Neural cell (in vitro differentiated cells): ENCODE results near the gene KRR1. TPM values are rescaled to one million over a fixed set of nuclear protein-coding genes. Genes with fewer than 3 reads are reported as not detected.

ENCODE experiments used
- H2AFZ ChIP-seq: fragments of 200-600, 300-800 bp; sonication (generic), shearing (Covaris generic); 2 replicates; pipeline ENCODE4 v1.6.0; 2014; ENCODE audit warnings: low read depth, mild to moderate bottlenecking, antibody characterized with exemption, low read length, moderate library complexity
- H3F3A ChIP-seq: fragments of 200-600 bp; shearing (Covaris generic); 2 replicates; pipeline ENCODE4 v1.6.1; 2016; ENCODE audit warnings: mild to moderate bottlenecking, moderate library complexity, mixed read lengths, antibody characterized with exemption, low read length; ENCODE audit not compliant: insufficient read depth, poor library complexity, severe bottlenecking
- H3K27ac ChIP-seq: fragments of 200-600, 300-800 bp; sonication (generic), shearing (Covaris generic); 2 replicates; pipeline ENCODE4 v1.5.1; 2014; ENCODE audit warnings: mild to moderate bottlenecking, low read length, moderate library complexity
- H3K27me3 ChIP-seq: fragments of 300-800, 200-600 bp; sonication (generic), shearing (Covaris generic); 2 replicates; pipeline ENCODE4 v1.6.0; 2014; ENCODE audit warnings: mild to moderate bottlenecking, low read depth, low read length, moderate library complexity; ENCODE audit not compliant: insufficient read depth
- H3K36me3 ChIP-seq: fragments of 300-800, 200-600 bp; sonication (generic), shearing (Covaris generic); 2 replicates; pipeline ENCODE4 v1.5.1; 2014; ENCODE audit warnings: mild to moderate bottlenecking, antibody characterized with exemption, low read length, moderate library complexity; ENCODE audit not compliant: insufficient read depth
- H3K4me2 ChIP-seq: fragments of 300-800, 200-600 bp; sonication (generic), shearing (Covaris generic); 2 replicates; pipeline ENCODE4 v1.6.0; 2014; ENCODE audit warnings: mild to moderate bottlenecking, low read length
- H3K4me3 ChIP-seq: fragments of 300-800, 200-600 bp; sonication (generic), shearing (Covaris generic); 2 replicates; pipeline ENCODE4 v1.5.1; 2014; ENCODE audit warnings: mild to moderate bottlenecking, low read length, moderate library complexity
- H3K79me2 ChIP-seq: fragments of 200-600 bp; shearing (Covaris generic); replicated peaks from 2 replicates; pipeline ENCODE4 v1.6.0; 2014; ENCODE audit warnings: mild to moderate bottlenecking, low read length, moderate library complexity; ENCODE audit not compliant: insufficient read depth
- H3K9ac ChIP-seq: fragments of 300-800, 200-600 bp; sonication (generic), shearing (Covaris generic); 2 replicates; pipeline ENCODE4 v1.6.1; 2016; ENCODE audit warnings: mild to moderate bottlenecking, low read length, mixed read lengths
- H3K9me2 ChIP-seq: fragments of 200-600 bp; shearing (Covaris generic); 2 replicates; pipeline ENCODE4 v1.6.1; 2016; ENCODE audit warnings: mild to moderate bottlenecking, low read length, mixed read lengths; ENCODE audit not compliant: insufficient read depth
- H3K9me3 ChIP-seq: fragments of 200-600, 300-800 bp; sonication (generic), shearing (Covaris generic); 2 replicates; pipeline ENCODE4 v1.6.1; 2016; ENCODE audit warnings: mild to moderate bottlenecking, mixed run types, low read length, moderate library complexity, mixed read lengths
- H4K20me1 ChIP-seq: fragments of 200-600 bp; shearing (Covaris generic); 2 replicates; pipeline ENCODE4 v1.6.1; 2016; ENCODE audit warnings: mild to moderate bottlenecking, mixed run types; ENCODE audit not compliant: insufficient read depth
- EP300 ChIP-seq: fragments of 450-650 bp; conservative IDR thresholded peaks from 2 replicates; pipeline ENCODE4 v1.6.1; 2014; ENCODE audit warnings: antibody characterized with exemption, mild to moderate bottlenecking, moderate library complexity; ENCODE audit not compliant: poor library complexity, severe bottlenecking
- EZH2 ChIP-seq: fragments of 200-600, 300-800 bp; shearing (Covaris generic), sonication (generic); IDR thresholded peaks from 2 replicates; pipeline ENCODE4 v1.6.1; 2014; ENCODE audit warnings: antibody characterized with exemption, low read length, borderline replicate concordance, mild to moderate bottlenecking; ENCODE audit not compliant: insufficient read depth, poor library complexity, severe bottlenecking
- MXI1 ChIP-seq: fragments of 450-650 bp; conservative IDR thresholded peaks from 2 replicates; pipeline ENCODE4 v1.6.1; 2014; ENCODE audit warnings: antibody characterized with exemption, mild to moderate bottlenecking; ENCODE audit not compliant: poor library complexity, severe bottlenecking
- POLR2AphosphoS5 ChIP-seq: IDR thresholded peaks from 2 replicates; pipeline ENCODE4 v1.6.1; 2012
- RAD21 ChIP-seq: fragments of 450-650 bp; conservative IDR thresholded peaks from 2 replicates; pipeline ENCODE4 v1.6.1; 2014; ENCODE audit warnings: antibody characterized with exemption, mild to moderate bottlenecking, moderate library complexity
- SMC3 ChIP-seq: fragments of 450-650 bp; conservative IDR thresholded peaks from 2 replicates; pipeline ENCODE4 v1.6.1; 2014; ENCODE audit warnings: antibody characterized with exemption, mild to moderate bottlenecking, moderate library complexity; ENCODE audit not compliant: poor library complexity
- TAF1 ChIP-seq: IDR thresholded peaks from 2 replicates; pipeline ENCODE4 v1.6.1; 2012; ENCODE audit warnings: low read depth
- polyA plus RNA-seq: library from polyadenylated mRNA; depleted of rRNA; stranded (reverse); fragments of >200 nt; gene quantifications from 2 replicates; pipeline ENCODE4 v1.2.3, GENCODE V29; 2014
- TF ChIP-seq, protein P1 (sequence below): IDR thresholded peaks from 2 replicates; pipeline ENCODE4 v1.6.1; 2012; ENCODE audit warnings: borderline replicate concordance
- TF ChIP-seq, protein P2 (sequence below): fragments of 450-650 bp; IDR thresholded peaks from 2 replicates; pipeline ENCODE4 v1.5.1; 2014; ENCODE audit warnings: antibody characterized with exemption, mild to moderate bottlenecking, moderate library complexity; ENCODE audit not compliant: poor library complexity, severe bottlenecking

The KRR1 gene
- polyA plus RNA-seq, 1 donor from 2014 or later = 74.5 TPM

DNA sequence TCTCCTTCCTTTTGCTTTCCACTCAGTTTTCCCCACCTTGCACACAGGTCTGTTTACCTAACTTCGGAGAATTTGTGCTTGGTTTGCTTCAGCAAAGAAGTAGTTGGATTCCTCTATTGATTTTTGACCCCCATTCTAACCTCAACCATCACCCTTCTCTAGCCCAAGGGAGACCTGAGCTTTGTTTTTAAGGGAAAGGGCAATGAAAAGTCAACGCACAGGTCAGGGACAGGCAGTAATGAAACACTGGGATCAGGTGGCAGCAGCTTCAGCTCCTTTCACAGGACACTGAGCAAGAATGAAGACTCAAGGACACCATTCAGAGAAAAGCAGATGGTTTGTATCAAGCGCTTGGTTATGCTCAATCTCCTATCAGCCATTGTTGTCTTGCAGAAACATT, 46.9 kb upstream of the KRR1 start:
- H3K27ac ChIP-seq = no peak overlapping the region
- H2AFZ ChIP-seq = no peak overlapping the region
- H3F3A ChIP-seq = no peaks in the 10 kb centered on the region
- H3K9me3 ChIP-seq = no peaks in the 10 kb centered on the region
- TF ChIP-seq TAF1 (no peak), RAD21 (no peak), EZH2 (no peak), POLR2AphosphoS5 (no peak), MXI1 (no peak), SMC3 (no peak), EP300 (no peak)
- TF ChIP-seq, protein P1, sequence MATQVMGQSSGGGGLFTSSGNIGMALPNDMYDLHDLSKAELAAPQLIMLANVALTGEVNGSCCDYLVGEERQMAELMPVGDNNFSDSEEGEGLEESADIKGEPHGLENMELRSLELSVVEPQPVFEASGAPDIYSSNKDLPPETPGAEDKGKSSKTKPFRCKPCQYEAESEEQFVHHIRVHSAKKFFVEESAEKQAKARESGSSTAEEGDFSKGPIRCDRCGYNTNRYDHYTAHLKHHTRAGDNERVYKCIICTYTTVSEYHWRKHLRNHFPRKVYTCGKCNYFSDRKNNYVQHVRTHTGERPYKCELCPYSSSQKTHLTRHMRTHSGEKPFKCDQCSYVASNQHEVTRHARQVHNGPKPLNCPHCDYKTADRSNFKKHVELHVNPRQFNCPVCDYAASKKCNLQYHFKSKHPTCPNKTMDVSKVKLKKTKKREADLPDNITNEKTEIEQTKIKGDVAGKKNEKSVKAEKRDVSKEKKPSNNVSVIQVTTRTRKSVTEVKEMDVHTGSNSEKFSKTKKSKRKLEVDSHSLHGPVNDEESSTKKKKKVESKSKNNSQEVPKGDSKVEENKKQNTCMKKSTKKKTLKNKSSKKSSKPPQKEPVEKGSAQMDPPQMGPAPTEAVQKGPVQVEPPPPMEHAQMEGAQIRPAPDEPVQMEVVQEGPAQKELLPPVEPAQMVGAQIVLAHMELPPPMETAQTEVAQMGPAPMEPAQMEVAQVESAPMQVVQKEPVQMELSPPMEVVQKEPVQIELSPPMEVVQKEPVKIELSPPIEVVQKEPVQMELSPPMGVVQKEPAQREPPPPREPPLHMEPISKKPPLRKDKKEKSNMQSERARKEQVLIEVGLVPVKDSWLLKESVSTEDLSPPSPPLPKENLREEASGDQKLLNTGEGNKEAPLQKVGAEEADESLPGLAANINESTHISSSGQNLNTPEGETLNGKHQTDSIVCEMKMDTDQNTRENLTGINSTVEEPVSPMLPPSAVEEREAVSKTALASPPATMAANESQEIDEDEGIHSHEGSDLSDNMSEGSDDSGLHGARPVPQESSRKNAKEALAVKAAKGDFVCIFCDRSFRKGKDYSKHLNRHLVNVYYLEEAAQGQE = no peak
- TF ChIP-seq, protein P2, sequence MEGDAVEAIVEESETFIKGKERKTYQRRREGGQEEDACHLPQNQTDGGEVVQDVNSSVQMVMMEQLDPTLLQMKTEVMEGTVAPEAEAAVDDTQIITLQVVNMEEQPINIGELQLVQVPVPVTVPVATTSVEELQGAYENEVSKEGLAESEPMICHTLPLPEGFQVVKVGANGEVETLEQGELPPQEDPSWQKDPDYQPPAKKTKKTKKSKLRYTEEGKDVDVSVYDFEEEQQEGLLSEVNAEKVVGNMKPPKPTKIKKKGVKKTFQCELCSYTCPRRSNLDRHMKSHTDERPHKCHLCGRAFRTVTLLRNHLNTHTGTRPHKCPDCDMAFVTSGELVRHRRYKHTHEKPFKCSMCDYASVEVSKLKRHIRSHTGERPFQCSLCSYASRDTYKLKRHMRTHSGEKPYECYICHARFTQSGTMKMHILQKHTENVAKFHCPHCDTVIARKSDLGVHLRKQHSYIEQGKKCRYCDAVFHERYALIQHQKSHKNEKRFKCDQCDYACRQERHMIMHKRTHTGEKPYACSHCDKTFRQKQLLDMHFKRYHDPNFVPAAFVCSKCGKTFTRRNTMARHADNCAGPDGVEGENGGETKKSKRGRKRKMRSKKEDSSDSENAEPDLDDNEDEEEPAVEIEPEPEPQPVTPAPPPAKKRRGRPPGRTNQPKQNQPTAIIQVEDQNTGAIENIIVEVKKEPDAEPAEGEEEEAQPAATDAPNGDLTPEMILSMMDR = no peak
- no peaks in the 10 kb centered on the region for H3K9me2 ChIP-seq
- no peaks in the 10 kb centered on the region for H3K36me3 ChIP-seq
- no peak overlapping the region for H3K9ac ChIP-seq
- H3K27me3 ChIP-seq = no peaks in the 10 kb centered on the region
- no peaks in the 10 kb centered on the region for H4K20me1 ChIP-seq
- H3K4me3 ChIP-seq = no peak overlapping the region
- H3K4me2 ChIP-seq = no peak overlapping the region
- H3K79me2 ChIP-seq = no peaks in the 10 kb centered on the region

DNA sequence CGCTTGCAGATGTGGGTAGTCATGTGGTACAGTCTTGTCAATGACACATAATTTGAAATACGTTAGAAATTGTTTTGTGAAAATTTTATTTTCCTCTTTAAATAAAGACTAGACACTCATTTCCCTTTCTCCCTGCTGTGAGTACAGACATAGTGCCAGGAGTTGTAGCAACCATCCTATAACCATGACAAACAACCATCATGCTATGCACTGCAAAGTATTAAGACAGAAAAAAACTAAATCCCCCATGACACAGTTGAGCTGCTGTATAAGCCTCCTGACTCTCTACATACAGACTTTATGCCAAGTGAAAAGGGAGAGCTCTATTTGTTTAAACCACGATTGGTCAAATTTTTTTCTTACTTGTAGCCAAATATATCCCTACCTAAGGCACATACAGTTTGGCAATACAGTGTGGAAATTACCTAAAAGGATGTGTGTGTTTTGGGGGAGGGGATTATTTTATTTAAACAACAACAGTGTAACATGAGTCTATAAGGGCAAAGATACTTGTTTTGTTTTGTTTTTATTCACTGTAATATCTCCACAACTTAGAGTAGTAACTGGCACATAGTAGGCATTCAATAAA, 45.0 kb upstream of the KRR1 start:
- no peak overlapping the region for H3K27ac ChIP-seq
- H3K9me3 ChIP-seq = no peaks in the 10 kb centered on the region
- H3K4me3 ChIP-seq = no peak overlapping the region
- no peaks in the 10 kb centered on the region for H3K27me3 ChIP-seq
- H3K4me2 ChIP-seq = no peak overlapping the region
- H3F3A ChIP-seq = no peaks in the 10 kb centered on the region
- H3K9me2 ChIP-seq = no peaks in the 10 kb centered on the region
- no peak overlapping the region for H2AFZ ChIP-seq
- H3K9ac ChIP-seq = no peak overlapping the region
- no peaks in the 10 kb centered on the region for H4K20me1 ChIP-seq
- TF ChIP-seq POLR2AphosphoS5 (no peak), EP300 (no peak), RAD21 (no peak), MXI1 (no peak), SMC3 (no peak), EZH2 (no peak), TAF1 (no peak)
- TF ChIP-seq, protein P2 = no peak
- TF ChIP-seq, protein P1 = no peak
- H3K79me2 ChIP-seq = no peaks in the 10 kb centered on the region
- H3K36me3 ChIP-seq = no peaks in the 10 kb centered on the region
